BJ (cell line): ENCODE measurements around the gene CCDC97. TPM values are rescaled to one million over a fixed set of nuclear protein-coding genes. Genes with fewer than 3 reads are reported as not detected.

Experiments
- CTCF ChIA-PET: fragments of 350-600 bp; formaldehyde crosslinking; extraction: SDS; loops from one replicate; lab custom pipeline; 2021; ENCODE audit warnings: antibody characterized with exemption, inconsistent platforms; lab: Yijun Ruan, JAX
- POLR2A ChIA-PET: fragments of 300-600 bp; sonication (Branson Sonifier 250); formaldehyde crosslinking; extraction: SDS; loops from one replicate; lab custom pipeline; 2021; ENCODE audit warnings: antibody characterized with exemption; lab: Charles Lee
- DNase-seq: peaks from one replicate; pipeline ENCODE4 v3.0.0-alpha.2; 2011; ENCODE audit warnings: low read depth
- H3K27me3 ChIP-seq: 2 replicates; pipeline ENCODE4 v1.6.0; 2011; ENCODE audit warnings: low read length; ENCODE audit not compliant: control insufficient read depth, insufficient read depth
- H3K36me3 ChIP-seq: 2 replicates; pipeline ENCODE4 v1.5.1; 2011; ENCODE audit warnings: low read length; ENCODE audit not compliant: control insufficient read depth, insufficient read depth
- H3K4me3 ChIP-seq: 2 replicates; pipeline ENCODE4 v1.5.1; 2011; ENCODE audit warnings: low read depth, mild to moderate bottlenecking, control low read depth, low read length
- CTCF ChIP-seq: IDR thresholded peaks from 2 replicates; pipeline ENCODE4 v1.5.1; 2011; ENCODE audit warnings: low read depth, mild to moderate bottlenecking, control low read depth, inconsistent platforms, low read length, moderate library complexity; ENCODE audit not compliant: insufficient read depth
- polyA plus RNA-seq: library from polyadenylated mRNA; depleted of rRNA; stranded (reverse); fragments of >200 nt; gene quantifications from 2 replicates; pipeline ENCODE4 v1.2.3, GENCODE V29; 2011

Gene CCDC97
- polyA plus RNA-seq, 1 experiment, result 10.3 TPM

- Histone ChIP-seq H3K4me3 (no peak overlapping the region), H3K36me3 (peaks cover 32% of the 10 kb centered on the region), H3K27me3 (no peaks in the 10 kb centered on the region)
- ChIA-PET CTCF (interaction anchor here (1.9 kb wide), 1 partner anchor 21 kb away, joined by 8 read pairs; no protein-coding TSS in a partner anchor), POLR2A (no interaction called here)
- DNase-seq, result no peak
- no peak for TF ChIP-seq CTCF
Measured at GRCh38 chr19:41330946-41331678, 21.1 kb downstream of the CCDC97 start.

- Histone ChIP-seq H3K27me3 (no peaks in the 10 kb centered on the region), H3K4me3 (no peak overlapping the region), H3K36me3 (peaks cover 34% of the 10 kb centered on the region)
- no peak for DNase-seq
- CTCF ChIA-PET, result interaction anchor here (1.9 kb wide), 1 partner anchor 20 kb away, joined by 8 read pairs; no protein-coding TSS in a partner anchor
- no peak for TF ChIP-seq CTCF
- POLR2A ChIA-PET, result no interaction called here
Measured at GRCh38 chr19:41332000-41332399, 22.0 kb downstream of the CCDC97 start.

- Histone ChIP-seq H3K27me3 (no peaks in the 10 kb centered on the region), H3K4me3 (no peak overlapping the region), H3K36me3 (peaks cover 34% of the 10 kb centered on the region)
- no peak for TF ChIP-seq CTCF
- POLR2A ChIA-PET, result no interaction called here
- no peak for DNase-seq
- CTCF ChIA-PET, result interaction anchor here (1.9 kb wide), 1 partner anchor 20 kb away, joined by 8 read pairs; no protein-coding TSS in a partner anchor
Measured at GRCh38 chr19:41332468-41332867, 22.5 kb downstream of the CCDC97 start.

GRCh38 chr19:41334793-41335192, 24.8 kb downstream of the CCDC97 start:
- POLR2A ChIA-PET, result no interaction called here
- Histone ChIP-seq H3K36me3 (peaks cover 22% of the 10 kb centered on the region), H3K27me3 (no peaks in the 10 kb centered on the region), H3K4me3 (no peak overlapping the region)
- DNase-seq, result no peak
- CTCF ChIA-PET, result interaction anchor here (1.4 kb wide), 1 partner anchor 13 kb away, joined by 4 read pairs; no protein-coding TSS in a partner anchor
- no peak for TF ChIP-seq CTCF

- no peak for DNase-seq
- no peak for TF ChIP-seq CTCF
- Histone ChIP-seq H3K27me3 (no peaks in the 10 kb centered on the region), H3K4me3 (no peak overlapping the region), H3K36me3 (peaks cover 24% of the 10 kb centered on the region)
- CTCF ChIA-PET, result interaction anchor here (1.4 kb wide), 1 partner anchor 14 kb away, joined by 4 read pairs; no protein-coding TSS in a partner anchor
- POLR2A ChIA-PET, result no interaction called here
Measured at GRCh38 chr19:41335467-41335866, 25.5 kb downstream of the CCDC97 start.
